IPS-18a (cell line): ENCODE data around the gene USP47.

ENCODE experiments used
- H3K27ac ChIP-seq: one replicate; pipeline ENCODE4 v1.5.1; 2013; ENCODE audit warnings: low read length
- H3K27me3 ChIP-seq: one replicate; pipeline ENCODE4 v1.6.1; 2013; ENCODE audit warnings: mild to moderate bottlenecking, low read length; ENCODE audit not compliant: control insufficient read depth, insufficient read depth
- H3K36me3 ChIP-seq: one replicate; pipeline ENCODE4 v1.6.1; 2013; ENCODE audit warnings: low read depth, low read length; ENCODE audit not compliant: control insufficient read depth
- H3K4me1 ChIP-seq: one replicate; pipeline ENCODE4 v1.6.1; 2013; ENCODE audit warnings: low read depth, low read length; ENCODE audit not compliant: control insufficient read depth
- H3K4me3 ChIP-seq: one replicate; pipeline ENCODE4 v1.5.1; 2013; ENCODE audit warnings: low read length
- H3K9ac ChIP-seq: one replicate; pipeline ENCODE4 v1.6.1; 2013; ENCODE audit warnings: mild to moderate bottlenecking, low read length, moderate library complexity
- H3K9me3 ChIP-seq: one replicate; pipeline ENCODE4 v1.6.1; 2013; ENCODE audit warnings: low read depth, low read length; ENCODE audit not compliant: control insufficient read depth

USP47 gene

DNA sequence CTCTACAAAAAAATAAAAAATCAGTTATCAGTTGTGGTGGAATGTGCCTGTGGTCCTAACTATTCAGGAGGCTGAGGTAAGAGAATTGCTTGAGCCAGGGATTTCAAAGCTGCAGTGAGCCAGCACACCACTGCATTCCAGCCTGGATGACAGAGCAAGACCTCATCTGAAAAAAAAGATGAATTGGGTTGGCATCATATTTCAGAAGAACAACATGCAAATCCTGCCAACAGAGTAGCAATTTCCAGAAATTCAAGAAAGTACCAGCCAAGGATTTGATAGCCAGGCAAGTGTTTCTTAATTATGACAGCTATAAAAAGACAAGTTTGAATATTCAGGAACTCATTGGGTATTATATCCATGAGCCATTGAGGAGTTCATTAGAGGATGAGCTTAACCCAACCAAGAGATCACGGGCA is 75.2 kb downstream of the USP47 start:
- H3K27me3 ChIP-seq = no peaks in the 10 kb centered on the region
- H3K36me3 ChIP-seq = peaks cover 7% of the 10 kb centered on the region
- H3K27ac ChIP-seq = no peak overlapping the region
- H3K9me3 ChIP-seq = no peaks in the 10 kb centered on the region
- no peak overlapping the region for H3K4me3 ChIP-seq
- no peak overlapping the region for H3K9ac ChIP-seq
- no peaks in the 10 kb centered on the region for H3K4me1 ChIP-seq

GRCh38 chr11:11923828-11924227 is 82.1 kb downstream of the USP47 start:
- peaks cover 7% of the 10 kb centered on the region for H3K36me3 ChIP-seq
- H3K27me3 ChIP-seq = no peaks in the 10 kb centered on the region
- no peak overlapping the region for H3K9ac ChIP-seq
- no peaks in the 10 kb centered on the region for H3K9me3 ChIP-seq
- no peak overlapping the region for H3K4me3 ChIP-seq
- no peaks in the 10 kb centered on the region for H3K4me1 ChIP-seq
- no peak overlapping the region for H3K27ac ChIP-seq

- H3K4me1 ChIP-seq = no peaks in the 10 kb centered on the region
- no peak overlapping the region for H3K9ac ChIP-seq
- no peaks in the 10 kb centered on the region for H3K27me3 ChIP-seq
- no peak overlapping the region for H3K4me3 ChIP-seq
- H3K27ac ChIP-seq = no peak overlapping the region
- peaks cover 17% of the 10 kb centered on the region for H3K36me3 ChIP-seq
- no peaks in the 10 kb centered on the region for H3K9me3 ChIP-seq
These were observed 88.1 kb downstream of the USP47 start for GRCh38 chr11:11929920-11930319.

GRCh38 chr11:11931461-11932055 is 89.8 kb downstream of the USP47 start:
- no peak overlapping the region for H3K9ac ChIP-seq
- no peak overlapping the region for H3K27ac ChIP-seq
- no peaks in the 10 kb centered on the region for H3K4me1 ChIP-seq
- no peaks in the 10 kb centered on the region for H3K27me3 ChIP-seq
- no peaks in the 10 kb centered on the region for H3K9me3 ChIP-seq
- H3K36me3 ChIP-seq = peaks cover 20% of the 10 kb centered on the region
- no peak overlapping the region for H3K4me3 ChIP-seq

GRCh38 chr11:11935536-11935935 is 93.8 kb downstream of the USP47 start:
- Histone ChIP-seq H3K9ac (no peak overlapping the region), H3K27ac (no peak overlapping the region), H3K4me3 (no peak overlapping the region), H3K4me1 (peaks cover 3% of the 10 kb centered on the region), H3K36me3 (peaks cover 38% of the 10 kb centered on the region), H3K9me3 (no peaks in the 10 kb centered on the region), H3K27me3 (no peaks in the 10 kb centered on the region)

GRCh38 chr11:11937433-11937832 is 95.7 kb downstream of the USP47 start:
- Histone ChIP-seq H3K27me3 (no peaks in the 10 kb centered on the region), H3K9ac (no peak overlapping the region), H3K36me3 (peaks cover 50% of the 10 kb centered on the region), H3K9me3 (no peaks in the 10 kb centered on the region), H3K4me3 (no peak overlapping the region), H3K27ac (no peak overlapping the region), H3K4me1 (peaks cover 6% of the 10 kb centered on the region)

- Histone ChIP-seq H3K27ac (no peak overlapping the region), H3K4me3 (no peak overlapping the region), H3K27me3 (no peaks in the 10 kb centered on the region), H3K9me3 (no peaks in the 10 kb centered on the region), H3K4me1 (peaks cover 6% of the 10 kb centered on the region), H3K9ac (no peak overlapping the region), H3K36me3 (peaks cover 52% of the 10 kb centered on the region)
These were observed 96.2 kb downstream of the USP47 start for GRCh38 chr11:11937957-11938356.

GRCh38 chr11:11940551-11940950 is 98.8 kb downstream of the USP47 start:
- Histone ChIP-seq H3K27me3 (no peaks in the 10 kb centered on the region), H3K27ac (no peak overlapping the region), H3K4me3 (peak overlapping the region; percentile 11), H3K4me1 (peaks cover 6% of the 10 kb centered on the region), H3K9ac (no peak overlapping the region), H3K9me3 (no peaks in the 10 kb centered on the region), H3K36me3 (peaks cover 52% of the 10 kb centered on the region)

- peaks cover 6% of the 10 kb centered on the region for H3K4me1 ChIP-seq
These were observed 100.9 kb downstream of the USP47 start for GRCh38 chr11:11942668-11943067.

DNA sequence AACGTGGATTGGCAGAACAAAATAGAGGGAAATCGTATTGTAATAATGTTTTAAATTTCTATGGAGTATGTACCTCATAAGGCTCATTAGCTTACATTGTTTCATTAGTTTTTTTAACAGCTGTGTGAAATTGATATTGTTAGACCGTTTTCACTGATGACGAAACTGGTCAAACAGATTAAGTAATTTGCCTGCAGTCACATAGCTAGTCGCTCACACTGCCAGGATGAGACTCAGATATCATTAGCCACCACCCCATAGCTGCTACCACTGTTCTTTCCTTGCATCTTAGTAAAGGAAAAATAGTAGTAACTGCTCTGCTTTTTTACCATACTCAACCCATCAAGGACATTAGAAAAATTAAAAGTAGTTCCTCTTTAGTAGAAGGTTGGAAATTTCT is 102.7 kb downstream of the USP47 start:
- Histone ChIP-seq H3K9me3 (no peaks in the 10 kb centered on the region), H3K36me3 (peaks cover 36% of the 10 kb centered on the region)

More at GRCh38 chr11:11942668-11943067, 100.9 kb downstream of the USP47 start:
- no peaks in the 10 kb centered on the region for H3K27me3 ChIP-seq
- no peak overlapping the region for H3K9ac ChIP-seq
- H3K4me3 ChIP-seq = no peak overlapping the region
- no peaks in the 10 kb centered on the region for H3K9me3 ChIP-seq
- peaks cover 43% of the 10 kb centered on the region for H3K36me3 ChIP-seq
- H3K27ac ChIP-seq = no peak overlapping the region

GRCh38 chr11:11946180-11946579 is 104.4 kb downstream of the USP47 start:
- Histone ChIP-seq H3K27ac (no peak overlapping the region), H3K27me3 (no peaks in the 10 kb centered on the region), H3K4me3 (no peak overlapping the region), H3K4me1 (no peaks in the 10 kb centered on the region), H3K9me3 (no peaks in the 10 kb centered on the region), H3K36me3 (peaks cover 34% of the 10 kb centered on the region), H3K9ac (no peak overlapping the region)

More for the DNA sequence above, 102.7 kb downstream of the USP47 start:
- H3K9ac ChIP-seq = no peak overlapping the region
- no peaks in the 10 kb centered on the region for H3K27me3 ChIP-seq
- H3K4me3 ChIP-seq = no peak overlapping the region
- H3K27ac ChIP-seq = no peak overlapping the region
- H3K4me1 ChIP-seq = peaks cover 6% of the 10 kb centered on the region

DNA sequence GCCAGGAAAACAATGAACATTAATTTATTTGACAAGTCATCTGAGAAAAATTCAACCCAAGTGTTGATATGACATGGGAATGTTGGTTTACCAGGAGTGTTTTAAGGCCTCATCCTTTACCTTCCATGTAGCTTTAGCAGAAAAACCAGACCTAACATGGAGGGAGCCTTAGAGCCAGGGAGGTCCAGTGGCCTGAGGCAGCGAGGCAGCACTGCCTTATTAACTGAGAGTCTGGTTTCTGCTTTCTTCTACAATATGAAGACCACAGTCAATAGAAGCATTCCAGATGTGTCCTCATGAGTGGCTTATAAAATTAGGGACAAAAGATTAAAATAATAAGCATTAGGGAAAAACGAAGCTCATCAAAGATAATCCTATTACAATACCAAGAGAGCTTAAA is 105.1 kb downstream of the USP47 start:
- no peaks in the 10 kb centered on the region for H3K27me3 ChIP-seq
- no peak overlapping the region for H3K27ac ChIP-seq
- H3K9me3 ChIP-seq = no peaks in the 10 kb centered on the region
- no peak overlapping the region for H3K4me3 ChIP-seq
- no peaks in the 10 kb centered on the region for H3K4me1 ChIP-seq
- no peak overlapping the region for H3K9ac ChIP-seq
- H3K36me3 ChIP-seq = peaks cover 38% of the 10 kb centered on the region
